Psoas muscle (tissue), 8 donors: ENCODE measurements around the gene DSCAM. TPM values are rescaled to one million over a fixed set of nuclear protein-coding genes. Genes with fewer than 3 reads are reported as not detected.

ENCODE experiments used
- ATAC-seq, 4 donors: fragments of 200-7000 bp; cut with Tn5 transposase; one replicate each; pipeline ENCODE4 v1.9.1; 2020; ENCODE audit warnings: moderate library complexity in 3 of 4, mild to moderate bottlenecking in 2 of 4
- DNase-seq, 2 donors: peaks; one replicate each; pipeline ENCODE4 v3.0.0-alpha.2; 2020
- H3K27ac ChIP-seq: fragments of 200-600 bp; one replicate; pipeline ENCODE4 v1.8.0; 2022
- H3K27me3 ChIP-seq, 3 donors: fragments of 200-600 bp in 1 of 3; one replicate each; pipeline versions ENCODE4 v1.6.1 to v1.8.0; 2013 to 2022; ENCODE audit warnings: low read length in 2 of 3, mild to moderate bottlenecking in 2 of 3, moderate library complexity in 1 of 3; ENCODE audit not compliant: insufficient read depth in 3 of 3
- H3K36me3 ChIP-seq, 2 donors: fragments of 200-600 bp in 1 of 2; one replicate each; pipeline versions ENCODE4 v1.6.1 to v1.8.0; 2013 to 2022; ENCODE audit warnings: low read depth in 1 of 2, mild to moderate bottlenecking in 1 of 2, moderate library complexity in 1 of 2; ENCODE audit not compliant: insufficient read depth in 1 of 2
- H3K4me1 ChIP-seq: fragments of 200-600 bp; one replicate; pipeline ENCODE4 v1.8.0; 2022
- H3K4me3 ChIP-seq: fragments of 200-600 bp; one replicate; pipeline ENCODE4 v1.8.0; 2022; ENCODE audit warnings: mild to moderate bottlenecking
- H3K9me3 ChIP-seq: fragments of 200-600 bp; one replicate; pipeline ENCODE4 v1.8.0; 2022
- CTCF ChIP-seq: fragments of 200-600 bp; IDR thresholded peaks from one replicate; pipeline ENCODE4 v1.8.0; 2022; ENCODE audit warnings: antibody characterized with exemption
- WGBS, 3 donors: extraction: QIAGEN DNeasy Blood & Tissue Kit; methylation state at CpG; one replicate each; pipeline versions ENCODE4 v1.1.6 to v1.1.7; 2013; 5-methylcytosine and 5-hydroxymethylcytosine counted together
- intact Hi-C, 2 donors: fragments of 100-400 bp; cut with DNase I; formaldehyde crosslinking; loops; one replicate each; pipeline versions ENCODE4 v1.11.0 to v1.14.2; 2022
- polyA plus RNA-seq, 3 donors: library from polyadenylated mRNA; stranded (reverse); fragments of 200-250 nt; gene quantifications; one replicate each; pipeline ENCODE4 v1.2.3, GENCODE V29; 2013
- total RNA-seq, 4 donors: library from RNA; stranded (reverse); fragmentation: NEBNext Ultra II Directional in 2 of 4; extraction: Animal tissue kit (Norgen Biotek cat#: 25700) in 2 of 4; gene quantifications; one replicate each; pipeline versions ENCODE4 v1.2.1 to v1.2.4, GENCODE V29; 2021 to 2023
- donor health status: healthy with polysubstance abuse.
- donor health status: DM: no; HTN: no; CAD: no; lungs with moderate emphysema.
- donor health status: Bipolar disorder and iron deficiency.
- donor health status: healthy.
- donor health status: DM: yes; HTN: yes; CAD: no.
- donor health status: DM: no; HTN: no; CAD: no.
- donor health status: DM: no; HTN: no; CAD: no.
- donor health status: DM: yes; HTN: yes; CAD: no.

The DSCAM gene
- total and polyA plus RNA-seq, 7 donors, result 0.03 to 0.04 TPM; not detected in 5

- no peaks in the 10 kb centered on the region for H3K27me3 ChIP-seq
- DNase-seq, result no peak
- no peaks in the 10 kb centered on the region for H3K9me3 ChIP-seq
- WGBS, 3 donors, result 13 to 18% (median 17%) methylated on average over 2 of the region's 2 CpGs
- no peak for ATAC-seq
- no peak overlapping the region for H3K4me3 ChIP-seq
- intact Hi-C loops, result no loop called here
- H3K4me1 ChIP-seq, result no peaks in the 10 kb centered on the region
- no peak for TF ChIP-seq CTCF
- H3K36me3 ChIP-seq, result no peaks in the 10 kb centered on the region
- H3K27ac ChIP-seq, result no peak overlapping the region
Observed at GRCh38 chr21:40200946-40201345, 646.0 kb downstream of the DSCAM start.

GRCh38 chr21:40200126-40200525, 646.8 kb downstream of the DSCAM start:
- no peak for DNase-seq
- Histone ChIP-seq H3K4me1 (no peaks in the 10 kb centered on the region), H3K9me3 (no peaks in the 10 kb centered on the region), H3K36me3 (no peaks in the 10 kb centered on the region), H3K27ac (no peak overlapping the region), H3K4me3 (no peak overlapping the region), H3K27me3 (no peaks in the 10 kb centered on the region)
- no peak for TF ChIP-seq CTCF
- 72 to 89% (median 87%) methylated on average over 1 of the region's 1 CpG for WGBS, 3 donors
- no peak for ATAC-seq
- intact Hi-C loops, result no loop called here

- 33 to 35% (median 34%) methylated on average over 4 of the region's 4 CpGs for WGBS, 3 donors
- no peak for DNase-seq
- H3K4me3 ChIP-seq, result no peak overlapping the region
- H3K36me3 ChIP-seq, result no peaks in the 10 kb centered on the region
- no peak for ATAC-seq
- no peaks in the 10 kb centered on the region for H3K9me3 ChIP-seq
- TF ChIP-seq CTCF, result no peak
- H3K27ac ChIP-seq, result no peak overlapping the region
- intact Hi-C loops, result no loop called here
- no peaks in the 10 kb centered on the region for H3K4me1 ChIP-seq
- H3K27me3 ChIP-seq, result no peaks in the 10 kb centered on the region
Observed at GRCh38 chr21:40194185-40194980, 652.6 kb downstream of the DSCAM start.

- WGBS, 3 donors, result 82 to 87% (median 83%) methylated on average over 3 of the region's 3 CpGs
Observed at GRCh38 chr21:40191616-40192015, 655.3 kb downstream of the DSCAM start.

More at GRCh38 chr21:40191616-40192015, 655.3 kb downstream of the DSCAM start:
- intact Hi-C loops, result no loop called here
- Histone ChIP-seq H3K27me3 (no peaks in the 10 kb centered on the region), H3K9me3 (no peaks in the 10 kb centered on the region), H3K27ac (no peak overlapping the region), H3K4me1 (no peaks in the 10 kb centered on the region), H3K4me3 (no peak overlapping the region), H3K36me3 (no peaks in the 10 kb centered on the region)
- no peak for ATAC-seq
- TF ChIP-seq CTCF, result no peak
- DNase-seq, result no peak
